Measurements from ENCODE around the gene ERC2.

The ERC2 gene

GRCh38 chr3:56209982-56210751, 258.1 kb downstream of the ERC2 start (continued):
- TF ChIP-seq ZNF362 (tag by site-specific recombination; IDR thresholded peaks at IDR 0.05) = no peak
- no peak for TF ChIP-seq ZNF239 (tag by site-specific recombination; IDR thresholded peaks at IDR 0.05)
- no peak for TF ChIP-seq ZNF544 (tag by site-specific recombination; IDR thresholded peaks at IDR 0.05)
- no peak for TF ChIP-seq ZNF549 (tag by site-specific recombination; IDR thresholded peaks at IDR 0.05)
- TF ChIP-seq ZNF148 (tag by site-specific recombination; IDR thresholded peaks at IDR 0.05; ENCODE audit: borderline replicate concordance) = no peak
- no peak for TF ChIP-seq ZNF624 (tag by site-specific recombination; IDR thresholded peaks at IDR 0.05)

GRCh38 chr3:56207922-56208321, 260.3 kb downstream of the ERC2 start:
- no peaks in the 10 kb centered on the region for H3K36me3 ChIP-seq (ENCODE audit: control insufficient read depth in 2 of 2, insufficient read depth in 1 of 2, low read length in 2 of 2)
- H3K4me3 ChIP-seq (ENCODE audit: low read depth, low read length) = no peak overlapping the region
- H3K9me3 ChIP-seq (ENCODE audit: control insufficient read depth, insufficient read depth, low read depth, low read length) = no peaks in the 10 kb centered on the region
- ChIA-PET CTCF (no interaction called here), POLR2A (no interaction called here)
- TF ChIP-seq ZNF292 (tag by site-specific recombination; IDR thresholded peaks at IDR 0.05; ENCODE audit: borderline replicate concordance, low read depth) (no peak), ZFP37 (tag by site-specific recombination; IDR thresholded peaks at IDR 0.05) (no peak), ZNF280C (tag by site-specific recombination; IDR thresholded peaks at IDR 0.05) (no peak), ZNF549 (tag by site-specific recombination; IDR thresholded peaks at IDR 0.05) (no peak), ZNF670 (tag by site-specific recombination; IDR thresholded peaks at IDR 0.05; ENCODE audit: low read depth) (no peak), ZNF112 (tag by site-specific recombination; IDR thresholded peaks at IDR 0.05) (no peak), ZNF394 (tag by site-specific recombination; IDR thresholded peaks at IDR 0.05; ENCODE audit: borderline replicate concordance) (no peak), ZNF354C (tag by site-specific recombination; IDR thresholded peaks at IDR 0.05; ENCODE audit: borderline replicate concordance, low read depth) (no peak), ZNF174 (tag by site-specific recombination; IDR thresholded peaks at IDR 0.05) (no peak), ZNF132 (tag by site-specific recombination; IDR thresholded peaks at IDR 0.05; ENCODE audit: borderline replicate concordance) (no peak), ZBTB17 (tag by site-specific recombination; IDR thresholded peaks at IDR 0.05) (no peak), PRDM1 (tag by site-specific recombination; IDR thresholded peaks at IDR 0.05) (no peak), ZBTB6 (tag by site-specific recombination; IDR thresholded peaks at IDR 0.05) (no peak), MEIS1 (CRISPR knock-in tag; IDR thresholded peaks at IDR 0.05; ENCODE audit: borderline replicate concordance) (no peak), MYNN (tag by site-specific recombination; IDR thresholded peaks at IDR 0.05; ENCODE audit: borderline replicate concordance) (no peak)
- H3K27ac ChIP-seq (ENCODE audit: extremely low read depth, low read depth, low read length) = no peak overlapping the region
- H3K4me1 ChIP-seq (ENCODE audit: control insufficient read depth, insufficient read depth, low read length) = no peaks in the 10 kb centered on the region; the same call in 1 of the 2 replicates

Data from HEK293 (cell line).